GM23338 (cell line): ENCODE results near the gene IMMP2L. TPM values are rescaled to one million over a fixed set of nuclear protein-coding genes. Genes with fewer than 3 reads are reported as not detected.

Experiments used
- ATAC-seq: fragments of 200-7000 bp; cut with Tn5 transposase; 3 replicates; pipeline ENCODE4 v1.9.1; 2020
- DNase-seq: peaks from one replicate; pipeline ENCODE4 v3.0.0-alpha.2; 2015; ENCODE audit warnings: low spot score
- H2AFZ ChIP-seq: fragments of 200-600 bp; sonication (generic); 2 replicates; pipeline ENCODE4 v1.8.0; 2016; ENCODE audit warnings: antibody characterized with exemption, mild to moderate bottlenecking, moderate library complexity
- H3F3A ChIP-seq: fragments of 200-600 bp; sonication (generic); replicated peaks from 2 replicates; pipeline ENCODE4 v1.8.0; 2017; ENCODE audit warnings: antibody characterized with exemption, mixed run types, low read depth
- H3K27ac ChIP-seq: fragments of 200-600 bp; sonication (generic); 2 replicates; pipeline ENCODE4 v1.6.1; 2016; ENCODE audit warnings: low read depth
- H3K27me3 ChIP-seq: fragments of 200-600 bp; sonication (generic); 2 replicates; pipeline ENCODE4 v1.8.0; 2016; ENCODE audit warnings: mild to moderate bottlenecking, mixed run types, moderate library complexity; ENCODE audit not compliant: insufficient read depth
- H3K36me3 ChIP-seq: fragments of 200-600 bp; sonication (generic); 2 replicates; pipeline ENCODE4 v1.8.0; 2016; ENCODE audit warnings: mild to moderate bottlenecking; ENCODE audit not compliant: insufficient read depth
- H3K4me1 ChIP-seq: fragments of 200-600 bp; sonication (generic); 2 replicates; pipeline ENCODE4 v1.8.0; 2016; ENCODE audit warnings: mild to moderate bottlenecking, moderate library complexity; ENCODE audit not compliant: insufficient read depth
- H3K4me2 ChIP-seq: fragments of 200-600 bp; sonication (generic); 2 replicates; pipeline ENCODE4 v1.7.1; 2017; ENCODE audit warnings: mixed run types
- H3K4me3 ChIP-seq: fragments of 200-600 bp; sonication (generic); 2 replicates; pipeline ENCODE4 v1.6.1; 2016; ENCODE audit warnings: mixed run types
- H3K79me2 ChIP-seq: fragments of 200-600 bp; sonication (generic); replicated peaks from 2 replicates; pipeline ENCODE4 v1.8.0; 2017; ENCODE audit warnings: mild to moderate bottlenecking; ENCODE audit not compliant: insufficient read depth
- H3K9me2 ChIP-seq: fragments of 200-600 bp; sonication (generic); 2 replicates; pipeline ENCODE4 v1.8.0; 2017; ENCODE audit not compliant: insufficient read depth
- H4K20me1 ChIP-seq: fragments of 200-600 bp; sonication (generic); replicated peaks from 2 replicates; pipeline ENCODE4 v1.8.0; 2017; ENCODE audit warnings: mild to moderate bottlenecking; ENCODE audit not compliant: insufficient read depth
- H3K27ac Mint-ChIP-seq: 2 replicates; pipeline ENCODE4 v1.8.0; 2020; ENCODE audit warnings: inconsistent platforms, mild to moderate bottlenecking, moderate library complexity, mixed read lengths
- H3K27me3 Mint-ChIP-seq: 3 replicates; pipeline ENCODE4 v1.8.0; 2022; ENCODE audit warnings: low read depth, mild to moderate bottlenecking, moderate library complexity, mixed read lengths, inconsistent platforms; ENCODE audit not compliant: insufficient read depth, poor library complexity
- H3K36me3 Mint-ChIP-seq: 3 replicates; pipeline ENCODE4 v1.8.0; 2021; ENCODE audit warnings: low read depth, mild to moderate bottlenecking, inconsistent platforms, moderate library complexity, mixed read lengths
- H3K4me1 Mint-ChIP-seq: 3 replicates; pipeline ENCODE4 v1.8.0; 2020; ENCODE audit warnings: mild to moderate bottlenecking, inconsistent platforms, mixed read lengths
- H3K4me3 Mint-ChIP-seq: 3 replicates; pipeline ENCODE4 v1.8.0; 2021; ENCODE audit warnings: moderate library complexity, mild to moderate bottlenecking, inconsistent platforms, mixed read lengths
- H3K9me3 Mint-ChIP-seq: 3 replicates; pipeline ENCODE4 v1.8.0; 2020; ENCODE audit warnings: moderate library complexity, mild to moderate bottlenecking, inconsistent platforms, mixed read lengths
- CREB1 ChIP-seq: fragments of 250-450 bp; sonication (Bioruptor Pico); IDR thresholded peaks from 2 replicates; pipeline ENCODE4 v1.5.0; 2020; ENCODE audit warnings: low read depth, mild to moderate bottlenecking, moderate library complexity
- EZH2 ChIP-seq: fragments of 200-600 bp; sonication (generic); IDR thresholded peaks from one replicate; pipeline ENCODE4 v1.8.0; 2017; ENCODE audit warnings: antibody characterized with exemption, mild to moderate bottlenecking, low read depth; ENCODE audit not compliant: unreplicated experiment
- EZH2phosphoT487 ChIP-seq: fragments of 200-600 bp; sonication (generic); IDR thresholded peaks from one replicate; pipeline ENCODE4 v1.8.1; 2018; ENCODE audit warnings: antibody characterized with exemption; ENCODE audit not compliant: unreplicated experiment
- JUNB ChIP-seq: IDR thresholded peaks from one replicate; pipeline ENCODE4 v1.6.1; 2016; ENCODE audit warnings: antibody characterized with exemption; ENCODE audit not compliant: unreplicated experiment
- NANOG ChIP-seq: IDR thresholded peaks from 2 replicates; pipeline ENCODE4 v1.6.1; 2016; ENCODE audit warnings: antibody characterized with exemption, borderline replicate concordance
- POLR2AphosphoS5 ChIP-seq: IDR thresholded peaks from 2 replicates; pipeline ENCODE4 v1.6.1; 2016; ENCODE audit warnings: antibody characterized with exemption, low read depth
- STAT1 ChIP-seq: IDR thresholded peaks from one replicate; pipeline ENCODE4 v1.6.1; 2016; ENCODE audit warnings: antibody characterized with exemption; ENCODE audit not compliant: unreplicated experiment
- ZNF114 ChIP-seq: fragments of 250-450 bp; sonication (Bioruptor Pico); IDR thresholded peaks from 2 replicates; pipeline ENCODE4 v1.5.0; 2020; ENCODE audit warnings: mild to moderate bottlenecking, moderate library complexity
- ZNF331 ChIP-seq: fragments of 250-450 bp; sonication (Bioruptor Pico); IDR thresholded peaks from 2 replicates; pipeline ENCODE4 v1.5.0; 2020; ENCODE audit warnings: low read depth, mild to moderate bottlenecking, moderate library complexity
- polyA plus RNA-seq: library from polyadenylated mRNA; unstranded; fragments of >200 nt; fragmentation: Nextera tagmentation; extraction: Ambion mirVana; gene quantifications from 2 replicates; pipeline ENCODE4 v1.2.1, GENCODE V29; 2016
- total RNA-seq: library from RNA; depleted of rRNA; stranded (reverse); fragments of >200 nt; shearing (Covaris generic); gene quantifications from 2 replicates; pipeline ENCODE4 v1.2.3, GENCODE V29; 2014
- TF ChIP-seq, protein P1 (sequence below): IDR thresholded peaks from 2 replicates; pipeline ENCODE4 v1.6.1; 2016; ENCODE audit warnings: antibody characterized with exemption
- TF ChIP-seq, protein P2 (sequence below), 2 experiments: fragments of 200-600 bp in 1 of 2; sonication (generic) in 1 of 2; conservative IDR thresholded peaks; 2 replicates each; pipeline versions ENCODE4 v1.5.1 to v1.6.1; 2016 to 2017; ENCODE audit warnings: antibody characterized with exemption in 2 of 2, low read depth in 2 of 2, mild to moderate bottlenecking in 2 of 2, moderate library complexity in 1 of 2
- TF ChIP-seq, protein P3 (sequence below): IDR thresholded peaks from one replicate; pipeline ENCODE4 v1.6.1; 2018; ENCODE audit warnings: antibody characterized with exemption; ENCODE audit not compliant: unreplicated experiment
- TF ChIP-seq, protein P4 (sequence below): fragments of 250-450 bp; sonication (Bioruptor Pico); IDR thresholded peaks from 2 replicates; pipeline ENCODE4 v1.5.0; 2020; ENCODE audit warnings: mild to moderate bottlenecking, moderate library complexity

The IMMP2L gene
- total and polyA plus RNA-seq, 2 experiments from 2014 or later: 7.3 to 14.0 TPM

DNA sequence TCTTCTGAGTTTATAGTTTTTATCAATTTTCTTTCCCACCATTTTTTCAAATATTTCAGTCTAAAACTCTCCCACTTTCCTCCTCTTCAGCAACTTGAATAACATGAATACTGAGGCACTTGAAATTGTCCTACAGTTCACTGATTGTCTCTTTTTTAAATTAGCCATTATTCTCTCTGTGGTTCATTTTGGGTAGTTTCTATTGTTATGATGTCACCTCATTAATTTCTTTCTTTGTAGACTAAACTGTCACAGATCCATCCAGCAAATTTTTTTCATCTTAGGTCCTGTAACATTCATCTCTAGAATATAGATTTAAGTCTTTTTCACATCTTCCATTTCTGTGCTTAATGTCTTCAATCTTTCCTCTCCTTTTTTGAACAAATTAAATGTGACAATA, 326.6 kb downstream of the IMMP2L start:
- H3K9me3 Mint-ChIP-seq: no peaks in the 10 kb centered on the region
- Histone ChIP-seq H2AFZ (no peak overlapping the region), H3K4me2 (no peak overlapping the region), H4K20me1 (no peaks in the 10 kb centered on the region), H3K9me2 (no peaks in the 10 kb centered on the region), H3K27me3 (no peaks in the 10 kb centered on the region), H3K36me3 (no peaks in the 10 kb centered on the region), H3K4me3 (no peak overlapping the region), H3K27ac (no peak overlapping the region), H3K4me1 (peaks cover 17% of the 10 kb centered on the region), H3K79me2 (no peaks in the 10 kb centered on the region), H3F3A (no peaks in the 10 kb centered on the region)
- ATAC-seq (no peak), DNase-seq (no peak)
- no peaks in the 10 kb centered on the region for H3K27me3 Mint-ChIP-seq
- H3K4me1 Mint-ChIP-seq: peaks cover 25% of the 10 kb centered on the region
- H3K27ac Mint-ChIP-seq: no peak overlapping the region
- no peak overlapping the region for H3K4me3 Mint-ChIP-seq
- TF ChIP-seq JUNB (no peak), ZNF331 (CRISPR knock-in tag) (no peak), POLR2AphosphoS5 (no peak), NANOG (no peak), EZH2phosphoT487 (no peak), EZH2 (no peak), CREB1 (CRISPR knock-in tag) (no peak), STAT1 (no peak), ZNF114 (CRISPR knock-in tag) (no peak)
- TF ChIP-seq, protein P1, sequence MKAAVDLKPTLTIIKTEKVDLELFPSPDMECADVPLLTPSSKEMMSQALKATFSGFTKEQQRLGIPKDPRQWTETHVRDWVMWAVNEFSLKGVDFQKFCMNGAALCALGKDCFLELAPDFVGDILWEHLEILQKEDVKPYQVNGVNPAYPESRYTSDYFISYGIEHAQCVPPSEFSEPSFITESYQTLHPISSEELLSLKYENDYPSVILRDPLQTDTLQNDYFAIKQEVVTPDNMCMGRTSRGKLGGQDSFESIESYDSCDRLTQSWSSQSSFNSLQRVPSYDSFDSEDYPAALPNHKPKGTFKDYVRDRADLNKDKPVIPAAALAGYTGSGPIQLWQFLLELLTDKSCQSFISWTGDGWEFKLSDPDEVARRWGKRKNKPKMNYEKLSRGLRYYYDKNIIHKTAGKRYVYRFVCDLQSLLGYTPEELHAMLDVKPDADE: no peak
- TF ChIP-seq, protein P2, sequence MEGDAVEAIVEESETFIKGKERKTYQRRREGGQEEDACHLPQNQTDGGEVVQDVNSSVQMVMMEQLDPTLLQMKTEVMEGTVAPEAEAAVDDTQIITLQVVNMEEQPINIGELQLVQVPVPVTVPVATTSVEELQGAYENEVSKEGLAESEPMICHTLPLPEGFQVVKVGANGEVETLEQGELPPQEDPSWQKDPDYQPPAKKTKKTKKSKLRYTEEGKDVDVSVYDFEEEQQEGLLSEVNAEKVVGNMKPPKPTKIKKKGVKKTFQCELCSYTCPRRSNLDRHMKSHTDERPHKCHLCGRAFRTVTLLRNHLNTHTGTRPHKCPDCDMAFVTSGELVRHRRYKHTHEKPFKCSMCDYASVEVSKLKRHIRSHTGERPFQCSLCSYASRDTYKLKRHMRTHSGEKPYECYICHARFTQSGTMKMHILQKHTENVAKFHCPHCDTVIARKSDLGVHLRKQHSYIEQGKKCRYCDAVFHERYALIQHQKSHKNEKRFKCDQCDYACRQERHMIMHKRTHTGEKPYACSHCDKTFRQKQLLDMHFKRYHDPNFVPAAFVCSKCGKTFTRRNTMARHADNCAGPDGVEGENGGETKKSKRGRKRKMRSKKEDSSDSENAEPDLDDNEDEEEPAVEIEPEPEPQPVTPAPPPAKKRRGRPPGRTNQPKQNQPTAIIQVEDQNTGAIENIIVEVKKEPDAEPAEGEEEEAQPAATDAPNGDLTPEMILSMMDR (conservative IDR thresholded peaks at IDR 0.05; ENCODE audit: low read depth in 2 of 2): no peak
- TF ChIP-seq, protein P3, sequence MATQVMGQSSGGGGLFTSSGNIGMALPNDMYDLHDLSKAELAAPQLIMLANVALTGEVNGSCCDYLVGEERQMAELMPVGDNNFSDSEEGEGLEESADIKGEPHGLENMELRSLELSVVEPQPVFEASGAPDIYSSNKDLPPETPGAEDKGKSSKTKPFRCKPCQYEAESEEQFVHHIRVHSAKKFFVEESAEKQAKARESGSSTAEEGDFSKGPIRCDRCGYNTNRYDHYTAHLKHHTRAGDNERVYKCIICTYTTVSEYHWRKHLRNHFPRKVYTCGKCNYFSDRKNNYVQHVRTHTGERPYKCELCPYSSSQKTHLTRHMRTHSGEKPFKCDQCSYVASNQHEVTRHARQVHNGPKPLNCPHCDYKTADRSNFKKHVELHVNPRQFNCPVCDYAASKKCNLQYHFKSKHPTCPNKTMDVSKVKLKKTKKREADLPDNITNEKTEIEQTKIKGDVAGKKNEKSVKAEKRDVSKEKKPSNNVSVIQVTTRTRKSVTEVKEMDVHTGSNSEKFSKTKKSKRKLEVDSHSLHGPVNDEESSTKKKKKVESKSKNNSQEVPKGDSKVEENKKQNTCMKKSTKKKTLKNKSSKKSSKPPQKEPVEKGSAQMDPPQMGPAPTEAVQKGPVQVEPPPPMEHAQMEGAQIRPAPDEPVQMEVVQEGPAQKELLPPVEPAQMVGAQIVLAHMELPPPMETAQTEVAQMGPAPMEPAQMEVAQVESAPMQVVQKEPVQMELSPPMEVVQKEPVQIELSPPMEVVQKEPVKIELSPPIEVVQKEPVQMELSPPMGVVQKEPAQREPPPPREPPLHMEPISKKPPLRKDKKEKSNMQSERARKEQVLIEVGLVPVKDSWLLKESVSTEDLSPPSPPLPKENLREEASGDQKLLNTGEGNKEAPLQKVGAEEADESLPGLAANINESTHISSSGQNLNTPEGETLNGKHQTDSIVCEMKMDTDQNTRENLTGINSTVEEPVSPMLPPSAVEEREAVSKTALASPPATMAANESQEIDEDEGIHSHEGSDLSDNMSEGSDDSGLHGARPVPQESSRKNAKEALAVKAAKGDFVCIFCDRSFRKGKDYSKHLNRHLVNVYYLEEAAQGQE: no peak
- TF ChIP-seq, protein P4, sequence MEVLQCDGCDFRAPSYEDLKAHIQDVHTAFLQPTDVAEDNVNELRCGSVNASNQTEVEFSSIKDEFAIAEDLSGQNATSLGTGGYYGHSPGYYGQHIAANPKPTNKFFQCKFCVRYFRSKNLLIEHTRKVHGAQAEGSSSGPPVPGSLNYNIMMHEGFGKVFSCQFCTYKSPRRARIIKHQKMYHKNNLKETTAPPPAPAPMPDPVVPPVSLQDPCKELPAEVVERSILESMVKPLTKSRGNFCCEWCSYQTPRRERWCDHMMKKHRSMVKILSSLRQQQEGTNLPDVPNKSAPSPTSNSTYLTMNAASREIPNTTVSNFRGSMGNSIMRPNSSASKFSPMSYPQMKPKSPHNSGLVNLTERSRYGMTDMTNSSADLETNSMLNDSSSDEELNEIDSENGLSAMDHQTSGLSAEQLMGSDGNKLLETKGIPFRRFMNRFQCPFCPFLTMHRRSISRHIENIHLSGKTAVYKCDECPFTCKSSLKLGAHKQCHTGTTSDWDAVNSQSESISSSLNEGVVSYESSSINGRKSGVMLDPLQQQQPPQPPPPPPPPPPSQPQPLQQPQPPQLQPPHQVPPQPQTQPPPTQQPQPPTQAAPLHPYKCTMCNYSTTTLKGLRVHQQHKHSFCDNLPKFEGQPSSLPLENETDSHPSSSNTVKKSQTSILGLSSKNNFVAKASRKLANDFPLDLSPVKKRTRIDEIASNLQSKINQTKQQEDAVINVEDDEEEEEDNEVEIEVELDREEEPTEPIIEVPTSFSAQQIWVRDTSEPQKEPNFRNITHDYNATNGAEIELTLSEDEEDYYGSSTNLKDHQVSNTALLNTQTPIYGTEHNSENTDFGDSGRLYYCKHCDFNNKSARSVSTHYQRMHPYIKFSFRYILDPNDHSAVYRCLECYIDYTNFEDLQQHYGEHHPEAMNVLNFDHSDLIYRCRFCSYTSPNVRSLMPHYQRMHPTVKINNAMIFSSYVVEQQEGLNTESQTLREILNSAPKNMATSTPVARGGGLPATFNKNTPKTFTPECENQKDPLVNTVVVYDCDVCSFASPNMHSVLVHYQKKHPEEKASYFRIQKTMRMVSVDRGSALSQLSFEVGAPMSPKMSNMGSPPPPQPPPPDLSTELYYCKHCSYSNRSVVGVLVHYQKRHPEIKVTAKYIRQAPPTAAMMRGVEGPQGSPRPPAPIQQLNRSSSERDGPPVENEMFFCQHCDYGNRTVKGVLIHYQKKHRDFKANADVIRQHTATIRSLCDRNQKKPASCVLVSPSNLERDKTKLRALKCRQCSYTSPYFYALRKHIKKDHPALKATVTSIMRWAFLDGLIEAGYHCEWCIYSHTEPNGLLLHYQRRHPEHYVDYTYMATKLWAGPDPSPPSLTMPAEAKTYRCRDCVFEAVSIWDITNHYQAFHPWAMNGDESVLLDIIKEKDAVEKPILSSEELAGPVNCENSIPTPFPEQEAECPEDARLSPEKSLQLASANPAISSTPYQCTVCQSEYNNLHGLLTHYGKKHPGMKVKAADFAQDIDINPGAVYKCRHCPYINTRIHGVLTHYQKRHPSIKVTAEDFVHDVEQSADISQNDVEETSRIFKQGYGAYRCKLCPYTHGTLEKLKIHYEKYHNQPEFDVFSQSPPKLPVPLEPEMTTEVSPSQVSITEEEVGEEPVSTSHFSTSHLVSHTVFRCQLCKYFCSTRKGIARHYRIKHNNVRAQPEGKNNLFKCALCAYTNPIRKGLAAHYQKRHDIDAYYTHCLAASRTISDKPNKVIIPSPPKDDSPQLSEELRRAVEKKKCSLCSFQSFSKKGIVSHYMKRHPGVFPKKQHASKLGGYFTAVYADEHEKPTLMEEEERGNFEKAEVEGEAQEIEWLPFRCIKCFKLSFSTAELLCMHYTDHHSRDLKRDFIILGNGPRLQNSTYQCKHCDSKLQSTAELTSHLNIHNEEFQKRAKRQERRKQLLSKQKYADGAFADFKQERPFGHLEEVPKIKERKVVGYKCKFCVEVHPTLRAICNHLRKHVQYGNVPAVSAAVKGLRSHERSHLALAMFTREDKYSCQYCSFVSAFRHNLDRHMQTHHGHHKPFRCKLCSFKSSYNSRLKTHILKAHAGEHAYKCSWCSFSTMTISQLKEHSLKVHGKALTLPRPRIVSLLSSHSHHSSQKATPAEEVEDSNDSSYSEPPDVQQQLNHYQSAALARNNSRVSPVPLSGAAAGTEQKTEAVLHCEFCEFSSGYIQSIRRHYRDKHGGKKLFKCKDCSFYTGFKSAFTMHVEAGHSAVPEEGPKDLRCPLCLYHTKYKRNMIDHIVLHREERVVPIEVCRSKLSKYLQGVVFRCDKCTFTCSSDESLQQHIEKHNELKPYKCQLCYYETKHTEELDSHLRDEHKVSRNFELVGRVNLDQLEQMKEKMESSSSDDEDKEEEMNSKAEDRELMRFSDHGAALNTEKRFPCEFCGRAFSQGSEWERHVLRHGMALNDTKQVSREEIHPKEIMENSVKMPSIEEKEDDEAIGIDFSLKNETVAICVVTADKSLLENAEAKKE (CRISPR knock-in tag): no peak
- H3K36me3 Mint-ChIP-seq: no peaks in the 10 kb centered on the region
